Embryonic facial prominence (tissue), 1 donor: ENCODE measurements around the gene INPP5A.

Experiments
- DNase-seq: peaks from one replicate; pipeline ENCODE4 v3.0.0-alpha.2; 2016; ENCODE audit errors: extremely low spot score

The INPP5A gene

DNA sequence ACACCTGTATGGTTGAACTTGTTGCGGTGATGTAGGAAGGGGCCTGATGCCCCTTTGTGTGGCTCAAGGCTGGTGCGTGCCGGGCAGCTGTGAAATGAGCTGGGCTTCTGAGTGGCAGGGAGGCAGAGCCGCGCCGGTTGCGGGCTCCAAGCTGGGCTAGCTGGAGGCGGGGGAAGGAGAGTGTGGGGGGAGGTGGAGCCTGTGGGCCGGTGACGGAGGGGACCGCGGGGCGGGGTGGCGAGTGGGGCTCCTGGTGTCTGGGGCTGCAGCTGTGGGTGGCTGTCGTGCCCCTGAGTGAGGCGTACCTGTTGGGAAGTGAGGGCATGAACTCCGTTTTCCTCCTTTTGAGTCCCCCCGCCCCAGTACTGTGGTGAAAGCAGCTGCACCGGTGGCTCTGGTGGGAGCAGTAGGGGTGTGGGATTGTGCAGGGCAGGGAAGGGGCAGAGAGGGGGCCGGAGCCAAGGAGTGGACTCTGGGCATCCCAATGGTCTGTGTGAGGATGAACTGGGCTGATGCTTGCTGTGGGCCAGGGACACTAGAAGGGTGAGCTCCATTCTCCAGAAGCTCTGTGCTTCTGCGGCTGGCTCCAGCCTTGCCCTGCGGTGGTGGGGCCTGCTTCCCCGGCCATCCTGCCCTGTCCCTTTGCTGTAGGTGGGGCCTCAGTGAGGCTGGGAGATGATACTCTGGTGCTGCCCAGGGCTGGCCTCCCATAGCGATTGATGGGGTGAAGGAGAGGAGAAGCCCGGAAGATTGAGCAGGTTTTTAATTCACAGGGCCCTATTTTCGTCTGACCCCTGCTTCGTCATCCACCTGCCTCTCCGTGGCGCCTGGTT lies 41.7 kb downstream of the INPP5A start:
- no peak for DNase-seq

DNA sequence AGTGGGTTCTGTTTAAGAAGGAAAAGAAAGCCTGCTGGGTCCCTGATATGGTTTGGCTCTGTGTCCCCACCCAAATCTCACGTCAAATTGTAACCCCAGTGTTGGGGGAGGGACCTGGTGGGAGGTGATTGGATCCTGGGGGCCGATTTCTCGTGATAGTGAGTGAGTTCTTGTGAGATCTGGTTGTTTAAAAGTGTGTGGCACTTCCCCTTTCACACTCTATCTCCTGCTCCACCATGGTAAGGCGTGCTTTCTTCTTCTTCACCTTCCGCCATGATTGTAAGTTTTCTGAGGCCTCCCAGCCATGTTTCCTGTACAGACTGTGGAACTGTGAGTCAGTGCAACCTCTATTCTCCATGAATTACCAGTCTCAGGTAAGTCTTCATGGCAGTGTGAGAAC lies 42.6 kb downstream of the INPP5A start:
- no peak for DNase-seq

DNA sequence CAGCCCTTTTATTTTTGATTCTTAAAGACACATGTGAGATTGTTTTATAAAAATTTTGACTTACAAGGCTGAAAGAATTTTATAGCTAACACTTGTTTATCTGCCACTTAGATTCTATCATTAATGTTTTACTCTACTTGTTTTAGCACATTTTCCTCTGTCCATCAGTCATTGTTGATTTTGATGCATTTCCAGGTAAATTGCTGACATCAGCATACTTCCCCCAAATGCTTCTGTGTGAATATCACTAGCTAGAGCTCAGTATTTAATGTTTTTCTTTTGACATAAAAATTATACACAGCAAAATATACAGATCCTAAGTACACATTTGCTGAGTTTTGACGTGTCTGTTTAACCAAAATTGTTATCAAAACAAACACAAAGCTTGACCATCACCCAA lies 43.0 kb downstream of the INPP5A start:
- DNase-seq, result no peak

DNA sequence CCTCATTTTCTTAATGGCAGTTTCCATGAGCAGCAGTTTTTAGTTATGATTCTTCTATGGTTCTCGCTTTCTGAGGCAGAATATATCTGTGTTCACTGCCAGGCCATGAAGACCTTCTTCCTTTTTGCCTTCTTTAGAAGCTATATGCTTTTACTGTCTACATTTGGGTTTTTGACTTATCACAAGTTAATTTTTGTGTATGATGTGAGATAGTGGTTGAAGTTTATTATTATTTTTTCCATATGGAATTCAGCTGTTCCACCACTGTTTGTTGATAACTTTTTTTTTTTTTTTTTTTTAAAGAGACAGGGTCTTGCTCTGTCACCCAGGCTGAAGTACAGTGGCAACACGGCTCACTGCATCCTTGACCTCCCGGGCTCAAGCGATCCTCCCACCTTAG lies 44.5 kb downstream of the INPP5A start:
- no peak for DNase-seq

DNA sequence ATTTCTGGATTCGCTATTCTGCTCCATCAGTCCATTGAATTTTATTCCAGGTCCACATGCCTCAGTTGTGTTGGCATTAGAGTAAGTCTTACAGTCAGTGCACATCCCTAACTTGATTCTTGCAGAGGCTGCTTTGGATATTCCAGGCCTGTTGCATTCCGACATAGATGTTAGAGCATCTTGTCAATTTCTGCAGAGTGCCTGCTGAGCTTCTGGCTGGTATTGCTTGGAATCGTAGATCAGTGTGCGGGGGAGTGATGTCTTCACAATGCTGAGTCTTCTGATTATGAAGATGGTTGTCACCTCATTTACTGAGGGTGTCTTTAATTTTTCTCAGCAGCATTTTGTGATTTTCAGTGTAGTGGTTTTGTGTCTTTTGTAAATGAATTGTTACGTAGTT lies 45.2 kb downstream of the INPP5A start:
- DNase-seq, result no peak

DNA sequence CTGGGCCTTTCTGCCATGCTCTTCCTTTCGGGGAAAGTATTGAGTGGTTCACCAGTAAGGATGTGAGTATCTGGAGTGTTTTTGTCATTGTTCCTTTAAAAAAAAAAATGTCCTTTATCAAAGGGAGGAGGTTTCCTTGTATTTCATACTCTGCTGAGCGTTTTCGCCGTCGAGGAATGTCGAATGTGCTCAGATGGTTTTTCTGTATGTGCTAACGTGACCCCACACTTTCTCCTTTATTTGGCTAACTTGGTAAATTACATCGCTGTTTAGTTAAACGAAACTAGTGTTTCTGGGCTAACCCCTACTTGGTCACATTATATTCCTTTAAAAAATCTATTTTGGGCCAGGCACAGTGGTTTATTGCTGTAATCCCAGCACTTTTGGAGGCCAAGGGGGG lies 45.9 kb downstream of the INPP5A start:
- DNase-seq, result no peak

DNA sequence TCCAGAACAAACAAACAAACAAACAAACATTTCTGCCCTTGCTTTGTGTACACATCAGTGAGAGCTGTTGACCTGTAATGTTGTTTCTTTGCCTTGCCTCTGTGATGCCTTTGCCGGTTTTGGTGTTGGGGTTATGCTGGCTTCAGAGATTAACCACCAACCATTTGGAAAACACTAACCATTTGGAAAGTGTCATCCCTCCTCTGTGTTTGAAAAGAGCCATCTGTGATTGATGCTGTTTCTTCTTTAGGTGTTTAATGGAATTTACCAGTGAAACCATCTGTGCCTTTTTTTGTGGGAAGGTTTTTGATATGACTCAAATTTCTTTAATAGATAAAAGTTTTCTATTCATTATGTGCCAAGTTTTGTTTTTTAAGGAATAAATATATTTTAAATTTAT lies 46.5 kb downstream of the INPP5A start:
- no peak for DNase-seq

DNA sequence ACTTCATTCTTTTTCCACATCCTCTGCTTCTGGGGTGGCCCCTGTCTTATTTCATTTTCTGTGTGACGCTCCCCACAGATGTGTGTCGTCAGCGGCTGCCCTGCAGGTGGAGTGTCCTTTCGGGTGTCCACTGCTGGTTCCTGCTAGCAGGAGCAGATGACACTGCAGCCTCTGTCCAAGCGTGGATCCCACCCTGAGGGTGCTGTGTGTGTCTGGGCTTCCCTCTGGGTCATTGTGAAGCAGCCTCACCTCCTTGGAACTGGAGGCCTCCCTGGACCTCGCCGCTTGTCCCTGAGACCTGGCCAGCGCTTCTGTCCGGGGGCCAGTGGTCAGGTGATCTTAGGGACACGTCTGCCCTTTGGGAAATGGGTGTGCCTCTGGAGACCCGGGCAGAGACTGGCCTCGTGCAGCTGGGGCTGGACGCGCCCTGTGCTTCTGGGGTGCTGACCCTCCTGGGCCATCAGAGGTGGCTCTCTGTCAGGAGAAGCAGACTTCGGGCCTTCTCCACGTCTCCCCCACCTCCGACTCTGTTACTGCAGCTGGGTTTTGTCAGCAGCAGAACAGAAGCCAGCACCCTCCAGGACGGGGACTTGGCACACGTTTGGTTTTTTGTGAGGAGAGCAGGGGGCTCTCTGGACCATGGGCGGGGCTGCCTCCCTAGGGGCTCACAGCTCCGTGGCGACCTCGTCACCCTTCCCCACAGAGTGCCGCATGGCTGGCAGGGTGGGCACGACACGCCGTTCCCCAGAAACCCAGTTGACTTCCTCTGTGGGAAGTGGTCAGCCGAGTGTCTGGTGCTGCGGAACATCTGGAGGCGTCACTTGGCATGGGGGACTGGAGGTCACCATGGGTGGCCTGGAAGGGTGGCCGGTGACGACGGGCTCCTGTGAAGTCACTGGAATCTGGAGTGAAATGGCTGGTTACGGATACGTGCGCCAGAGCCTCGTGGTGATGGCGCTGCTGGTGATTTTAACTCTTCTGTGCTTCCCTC lies 48.4 kb downstream of the INPP5A start:
- DNase-seq, result no peak

DNA sequence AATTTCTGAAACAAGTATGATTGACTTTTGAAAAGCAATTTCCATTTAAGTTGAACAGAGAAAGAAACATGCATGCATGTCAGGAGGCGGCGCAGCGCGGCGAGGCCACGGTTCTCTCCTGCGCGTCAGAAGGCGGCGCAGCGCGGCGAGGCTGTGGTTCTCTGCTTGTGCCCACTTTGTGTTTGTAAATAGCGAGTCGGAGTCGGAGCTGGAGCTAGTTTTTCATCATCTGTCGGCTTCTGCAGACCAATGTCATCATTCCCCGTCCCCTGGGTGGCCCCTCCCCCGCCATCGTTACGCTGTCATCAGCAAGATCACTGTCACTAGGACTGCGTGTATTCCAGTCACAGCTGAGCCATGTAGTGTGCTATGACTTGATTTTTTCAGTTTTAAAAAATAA lies 49.2 kb downstream of the INPP5A start:
- DNase-seq, result no peak

DNA sequence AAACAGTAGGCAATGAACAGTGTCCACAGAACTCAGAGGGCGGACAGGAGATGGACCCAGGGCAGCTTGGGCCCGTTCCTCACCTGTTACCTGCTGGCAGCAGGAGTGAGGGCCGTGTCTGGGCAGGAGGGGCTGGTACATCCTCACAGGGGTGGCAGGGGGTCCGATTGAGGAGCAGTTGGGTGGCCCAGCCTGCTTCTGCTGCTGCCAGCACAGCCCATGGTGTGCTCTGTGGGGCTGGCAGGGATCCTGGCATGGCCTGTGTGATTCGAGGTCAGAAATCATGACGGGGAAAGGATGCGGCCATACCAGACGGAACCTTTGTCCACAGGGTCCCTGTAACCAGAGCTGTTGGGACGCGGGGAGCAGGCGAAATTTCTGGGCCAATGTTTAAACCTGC lies 49.6 kb downstream of the INPP5A start:
- DNase-seq, result no peak

DNA sequence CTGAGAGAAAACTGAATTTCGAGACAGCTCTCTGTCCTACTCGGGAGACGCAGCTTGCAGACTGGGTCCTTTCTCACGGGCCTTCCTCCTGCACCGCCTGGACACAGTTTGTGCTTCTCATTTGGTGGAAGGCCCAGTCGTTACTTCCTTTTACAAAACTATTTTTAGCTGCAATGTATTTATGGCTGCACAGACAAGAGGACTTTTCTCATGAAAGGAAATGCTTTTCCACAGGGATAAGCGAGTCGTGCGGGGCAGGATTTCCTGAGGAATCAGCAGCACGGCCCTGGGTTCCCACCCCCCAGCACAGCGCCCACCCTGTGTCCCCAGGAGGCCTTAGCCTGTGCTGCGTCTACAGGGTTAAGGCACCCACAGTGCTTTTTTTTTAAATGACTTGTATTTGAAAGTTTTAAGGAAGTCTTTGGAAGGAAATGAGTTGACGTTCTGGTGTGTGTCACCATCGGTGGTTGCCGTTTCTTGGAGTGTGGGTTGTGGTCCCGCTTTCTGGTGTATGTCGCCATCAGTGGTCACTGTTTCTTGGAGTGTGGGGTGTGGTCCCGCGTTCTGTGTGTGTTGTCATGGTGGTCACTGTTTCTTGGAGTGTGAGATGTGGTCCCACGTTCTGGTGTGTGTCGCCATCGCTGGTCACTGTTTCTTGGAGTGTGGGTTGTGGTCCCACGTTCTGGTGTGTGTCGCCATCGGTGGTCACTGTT lies 50.9 kb downstream of the INPP5A start:
- no peak for DNase-seq

DNA sequence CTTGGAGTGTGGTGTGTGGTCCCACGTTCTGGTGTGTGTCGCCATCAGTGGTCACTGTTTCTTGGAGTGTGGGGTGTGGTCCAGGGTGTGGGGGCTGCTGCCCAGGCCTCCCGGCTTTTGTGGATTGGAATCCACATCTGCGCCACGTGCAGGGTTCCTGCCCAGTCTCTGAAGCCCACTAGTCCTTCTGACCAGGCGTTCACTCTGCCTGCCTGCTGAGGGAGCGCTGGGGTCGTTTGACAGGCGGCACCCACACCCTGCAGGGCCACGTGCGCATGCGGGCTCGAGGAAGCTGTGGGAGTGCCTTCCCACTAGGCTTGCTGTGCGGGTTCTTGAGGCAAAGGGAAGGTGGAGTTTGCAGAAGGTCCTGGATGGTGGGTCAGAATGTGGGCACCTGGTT lies 51.4 kb downstream of the INPP5A start:
- no peak for DNase-seq

DNA sequence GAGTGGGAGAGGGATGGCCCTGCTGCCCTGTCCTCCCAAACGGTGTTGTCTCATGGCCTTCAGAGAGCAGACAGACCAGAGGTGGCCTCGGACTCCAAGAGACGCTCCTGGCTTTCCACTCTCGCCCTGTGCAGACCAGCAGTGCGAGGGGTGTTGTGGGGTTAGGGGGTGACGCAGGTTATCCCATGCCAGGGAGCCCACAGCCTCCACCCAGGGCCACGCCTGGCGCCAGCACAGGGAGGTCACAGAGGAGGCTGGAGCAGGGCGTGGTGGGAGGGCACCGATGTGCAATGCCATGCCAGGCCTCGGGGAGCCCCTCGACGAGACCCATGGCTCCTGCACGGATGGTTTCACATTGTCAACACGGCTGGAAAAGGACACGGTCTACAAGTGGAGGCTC lies 52.1 kb downstream of the INPP5A start:
- no peak for DNase-seq

DNA sequence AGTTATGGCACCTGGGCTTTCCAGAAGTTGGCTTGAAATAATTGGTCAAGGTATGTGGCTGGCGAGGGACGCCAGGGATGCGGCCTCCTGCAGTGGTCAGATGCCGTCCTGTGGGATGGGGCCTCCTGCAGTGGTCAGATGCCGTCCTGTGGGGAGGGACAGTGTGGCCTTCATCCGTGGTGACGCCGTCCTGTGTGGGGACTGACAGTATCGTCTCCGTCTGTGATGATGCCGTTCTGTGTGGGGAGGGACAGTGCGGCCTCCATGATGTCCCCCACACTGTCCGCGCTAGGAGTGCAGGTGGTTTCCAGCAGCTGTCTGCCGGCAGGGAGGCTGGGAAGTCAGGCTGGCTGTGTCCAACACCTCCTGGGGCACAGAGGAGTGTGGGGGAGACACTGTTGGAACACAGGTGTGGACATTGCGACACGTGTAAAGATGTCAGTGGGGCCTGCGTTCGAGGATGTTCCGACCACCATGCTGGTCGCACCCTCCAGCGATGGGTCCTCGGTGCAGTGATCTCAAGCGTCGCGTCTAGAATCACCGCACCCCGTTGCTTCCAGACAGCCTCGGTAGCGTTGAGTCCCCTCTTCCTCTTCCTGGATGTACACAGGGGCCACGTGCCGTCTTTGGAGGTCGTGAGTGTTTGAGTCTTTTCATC lies 52.6 kb downstream of the INPP5A start:
- DNase-seq, result no peak

DNA sequence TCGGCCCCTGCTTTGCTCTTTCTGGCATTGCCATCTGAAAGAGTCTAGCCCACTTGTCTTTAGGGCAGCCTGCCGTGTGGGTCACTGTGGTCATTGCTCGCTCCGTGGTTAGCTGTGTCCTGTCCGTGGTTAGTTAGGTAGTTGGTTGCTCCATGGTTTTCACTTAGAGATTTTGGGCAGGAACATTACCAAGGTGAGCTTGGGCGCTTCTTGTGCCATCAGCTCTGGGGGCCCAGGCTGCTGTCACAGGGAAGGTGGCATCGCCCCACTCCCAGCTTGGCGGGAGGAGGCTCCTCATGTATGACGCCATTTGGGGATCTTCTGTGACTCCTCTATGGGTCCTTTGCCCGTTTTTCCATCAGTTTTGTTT lies 53.1 kb downstream of the INPP5A start:
- DNase-seq, result no peak

DNA sequence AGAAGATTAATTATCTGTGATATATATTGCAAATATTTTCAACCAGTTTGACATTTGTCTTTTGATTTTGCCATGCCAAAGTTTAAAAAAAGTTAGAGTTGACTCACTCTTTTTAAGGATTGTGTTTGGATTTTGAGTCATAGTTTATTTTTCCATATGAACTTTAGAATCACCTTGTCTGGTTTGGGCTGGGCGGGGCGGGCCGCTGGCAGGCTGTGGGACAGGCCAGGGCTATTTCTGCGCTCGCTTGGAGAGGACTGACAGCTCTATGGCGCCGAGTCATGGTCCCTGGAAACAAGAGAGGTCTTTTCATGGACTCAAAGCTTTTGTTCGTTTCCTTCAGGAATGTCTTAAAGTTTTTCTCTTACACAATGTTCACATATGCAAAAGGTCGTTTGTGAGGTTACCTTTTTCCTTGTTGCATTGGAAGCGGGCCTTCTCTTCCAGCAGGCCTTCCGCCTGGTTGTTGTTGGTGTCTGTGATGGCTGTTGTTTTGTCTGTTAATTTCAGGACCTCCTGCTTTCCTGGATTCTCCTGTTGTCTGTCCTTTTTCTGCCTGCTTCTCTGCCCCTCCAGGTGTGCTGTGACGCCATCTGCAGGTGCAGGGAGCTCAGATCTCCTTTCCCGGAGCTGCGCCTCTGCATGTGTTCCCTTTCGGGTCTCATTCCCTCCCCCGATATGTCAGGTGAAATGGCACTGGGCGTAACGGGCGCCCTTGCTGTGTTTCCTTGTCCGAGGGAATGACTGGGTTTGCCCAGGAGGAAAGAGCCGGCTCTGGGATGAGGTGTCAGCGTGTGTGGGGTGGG lies 53.8 kb downstream of the INPP5A start:
- DNase-seq, result no peak

DNA sequence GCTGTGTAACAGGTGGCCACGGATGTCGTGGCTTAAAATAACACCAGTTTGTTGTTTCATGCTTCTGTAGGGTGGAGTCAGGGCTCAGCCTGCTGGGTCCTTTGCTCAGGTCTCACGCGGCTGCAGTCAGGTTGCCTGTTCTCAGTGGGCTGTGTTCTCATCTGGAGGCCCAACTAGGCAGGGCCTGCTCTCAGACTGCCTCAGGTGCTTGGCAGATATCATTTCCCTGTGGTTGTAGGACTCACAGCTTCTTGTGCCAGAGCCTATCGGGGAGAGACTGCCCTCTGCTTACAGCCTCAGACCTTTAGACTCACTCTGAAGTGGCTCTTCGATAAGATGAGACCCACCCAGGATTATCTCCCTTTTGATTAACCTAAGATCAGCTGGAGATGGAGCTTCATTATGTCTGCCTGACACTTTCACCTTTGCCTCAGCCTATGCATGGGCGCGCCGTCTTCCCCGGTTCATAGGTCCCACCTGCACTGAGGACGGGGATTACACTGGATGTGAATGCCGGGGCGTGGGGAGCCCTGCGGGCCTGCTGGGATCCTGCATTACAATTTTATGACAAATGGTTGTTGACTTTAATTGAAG lies 55.3 kb downstream of the INPP5A start:
- no peak for DNase-seq

DNA sequence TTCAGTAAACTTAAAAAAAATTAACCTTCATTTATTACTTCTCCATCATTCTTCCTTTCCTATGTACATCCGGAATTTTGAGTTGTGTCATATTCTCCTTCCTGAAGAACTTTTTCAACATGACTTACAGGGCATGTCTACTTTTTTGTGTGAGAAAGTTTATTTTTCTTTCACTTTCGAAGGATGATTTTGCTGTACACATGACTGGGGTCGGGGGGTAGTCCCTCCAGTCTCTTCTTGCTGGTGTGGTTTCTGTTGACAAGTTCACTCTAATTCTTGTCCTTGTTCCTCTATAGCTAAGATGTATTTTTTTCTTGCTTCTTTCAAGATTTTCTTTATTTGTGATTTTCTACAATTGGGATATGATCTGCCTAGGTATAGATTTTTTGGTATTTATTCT lies 55.8 kb downstream of the INPP5A start:
- no peak for DNase-seq

DNA sequence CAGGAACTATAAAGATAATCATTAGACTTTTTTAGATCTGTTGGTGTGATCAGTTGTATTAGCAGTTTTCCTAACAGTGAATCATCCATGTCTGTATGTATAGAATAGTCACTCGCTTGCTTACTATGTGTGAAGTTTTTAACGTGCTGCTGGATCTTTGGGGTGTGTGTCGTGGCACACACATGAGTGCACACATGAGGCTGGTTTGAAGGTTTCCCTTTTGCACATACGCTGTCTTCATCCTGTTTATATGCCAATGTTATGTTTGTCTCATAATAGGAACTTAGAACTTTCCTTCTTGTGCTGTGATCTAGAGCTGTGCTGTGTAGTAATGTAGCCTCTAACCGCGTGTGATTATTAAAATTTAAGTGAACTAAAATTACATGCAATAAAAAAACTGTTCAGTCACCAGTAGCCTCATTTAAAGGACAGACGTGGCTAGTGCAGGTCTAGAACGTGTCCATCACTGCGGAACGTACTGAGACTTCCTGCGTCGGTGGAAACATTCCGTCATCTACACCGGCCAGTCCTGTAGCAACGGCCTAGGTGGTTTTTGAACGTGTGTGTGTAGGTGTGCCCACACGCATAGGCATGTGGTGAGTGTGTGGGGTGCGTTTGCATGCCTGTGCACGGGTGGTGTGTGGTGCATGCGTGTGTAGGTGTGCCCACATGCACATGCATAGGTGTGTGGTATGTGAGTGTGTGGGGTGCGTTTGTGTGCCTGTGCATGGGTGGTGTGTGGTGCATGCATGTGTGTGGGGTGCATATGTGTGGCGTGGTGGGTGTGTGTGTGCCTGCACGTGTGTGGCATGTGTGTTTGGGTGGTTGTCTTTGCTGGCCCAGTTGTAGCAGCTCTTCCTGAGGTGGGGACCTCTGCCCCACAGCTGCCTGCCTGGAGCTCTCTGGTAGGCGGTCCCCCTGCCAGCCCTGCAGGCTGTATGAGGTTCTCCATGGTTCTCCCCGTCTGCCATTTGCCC lies 56.6 kb downstream of the INPP5A start:
- DNase-seq, result no peak
